Hepatocyte (in vitro differentiated cells): ENCODE measurements around the gene LANCL2.

Experiments used
- CTCF ChIP-seq: fragments of 200-600 bp; sonication (generic); IDR thresholded peaks from 2 replicates; pipeline ENCODE4 v1.5.1; 2016; ENCODE audit warnings: antibody characterized with exemption, mild to moderate bottlenecking; ENCODE audit not compliant: poor library complexity
- EZH2 ChIP-seq: fragments of 200-600 bp; sonication (generic); IDR thresholded peaks from 2 replicates; pipeline ENCODE4 v1.6.1; 2016; ENCODE audit warnings: antibody characterized with exemption, mild to moderate bottlenecking, borderline replicate concordance
- EZH2phosphoT487 ChIP-seq: fragments of 200-600 bp; sonication (generic); IDR thresholded peaks from one replicate; pipeline ENCODE4 v1.6.1; 2018; ENCODE audit warnings: antibody characterized with exemption, mild to moderate bottlenecking, low read depth, moderate library complexity; ENCODE audit not compliant: unreplicated experiment, severe bottlenecking

GRCh38 chr7:55469721-55470120 lies 104.6 kb downstream of the LANCL2 start:
- TF ChIP-seq CTCF (no peak), EZH2 (no peak), EZH2phosphoT487 (no peak)
